GM19238 (cell line): ENCODE data around the gene GALNT13.

Experiments
- DNase-seq: peaks from one replicate; pipeline ENCODE4 v3.0.0; 2011; ENCODE audit warnings: low spot score; ENCODE audit not compliant: insufficient read length

Gene GALNT13

GRCh38 chr2:154125891-154126290 is 254.2 kb downstream of the GALNT13 start:
- DNase-seq, result no peak

DNA sequence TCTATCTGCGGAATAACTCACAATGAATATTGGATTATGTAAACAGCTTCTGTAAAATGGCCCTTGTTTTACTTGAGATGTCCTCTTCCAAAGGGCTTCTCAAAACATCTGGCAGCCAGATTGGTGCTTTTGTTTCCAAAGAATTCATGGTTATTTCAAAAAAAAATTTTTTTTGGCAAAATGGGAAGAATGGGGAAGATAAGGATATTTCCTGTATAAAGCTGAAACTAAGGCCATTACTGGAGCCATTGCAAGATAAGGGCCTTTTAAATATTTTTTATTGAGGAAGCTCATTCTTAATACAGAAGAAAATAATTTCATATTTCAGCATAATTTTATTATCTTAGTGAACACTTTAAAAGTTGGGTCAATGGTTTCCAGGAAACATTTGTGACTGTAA is 259.1 kb downstream of the GALNT13 start:
- DNase-seq, result no peak

- DNase-seq, result no peak
These were observed 261.1 kb downstream of the GALNT13 start for GRCh38 chr2:154132827-154133226.

GRCh38 chr2:154133823-154134222 is 262.1 kb downstream of the GALNT13 start:
- no peak for DNase-seq

DNA sequence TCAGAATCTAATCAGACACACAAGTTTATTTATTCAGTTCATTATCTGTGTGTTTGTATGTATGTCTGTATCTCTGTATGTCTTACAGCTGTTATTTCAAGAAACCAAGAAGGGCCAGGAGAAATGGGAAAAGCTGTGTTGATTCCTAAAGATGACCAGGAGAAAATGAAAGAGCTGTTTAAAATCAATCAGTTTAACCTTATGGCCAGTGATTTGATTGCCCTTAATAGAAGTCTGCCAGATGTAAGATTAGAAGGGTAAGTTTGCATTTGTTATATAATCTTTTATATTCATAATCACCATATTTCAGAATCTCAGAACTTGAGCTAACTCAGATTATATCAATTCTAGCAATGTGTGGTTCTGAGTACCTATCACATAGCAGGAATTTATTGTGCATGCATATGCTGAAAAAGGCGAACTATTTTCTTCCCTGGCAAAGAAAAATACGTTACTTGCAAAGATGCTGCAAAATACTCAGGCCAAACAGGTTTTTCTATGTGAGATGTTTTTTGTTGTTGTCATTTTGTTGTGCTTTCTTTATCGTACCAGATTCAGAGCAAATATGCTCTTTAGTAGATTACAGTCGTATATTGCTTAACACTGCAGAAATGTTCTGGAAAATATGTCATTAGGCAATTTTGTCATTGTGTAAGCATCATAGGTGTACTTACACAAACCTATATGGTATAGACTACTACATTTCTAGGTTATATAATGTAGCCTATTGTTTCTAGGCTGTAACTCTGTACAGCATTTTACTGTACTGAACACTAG is 268.7 kb downstream of the GALNT13 start:
- DNase-seq, result no peak

GRCh38 chr2:154142480-154142879 is 270.8 kb downstream of the GALNT13 start:
- no peak for DNase-seq

DNA sequence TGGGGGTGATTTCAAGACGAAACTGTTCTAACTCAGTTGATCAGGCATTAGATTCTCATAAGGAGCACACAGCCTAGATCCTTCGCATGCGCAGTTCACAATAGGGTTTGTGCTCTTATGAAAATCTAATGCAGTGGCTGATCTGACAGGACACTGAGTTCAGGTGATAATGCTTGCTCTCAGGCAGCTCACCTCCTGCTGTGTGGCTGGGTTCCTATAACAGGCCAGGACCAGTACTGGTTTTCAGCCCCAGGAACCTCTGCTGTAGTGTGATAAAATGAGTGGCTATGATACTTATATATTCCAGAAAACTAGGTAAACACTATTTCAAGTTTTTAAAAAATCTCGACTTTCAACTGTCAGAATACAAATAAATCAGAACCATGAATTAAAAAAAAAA is 271.4 kb downstream of the GALNT13 start:
- DNase-seq, result no peak

DNA sequence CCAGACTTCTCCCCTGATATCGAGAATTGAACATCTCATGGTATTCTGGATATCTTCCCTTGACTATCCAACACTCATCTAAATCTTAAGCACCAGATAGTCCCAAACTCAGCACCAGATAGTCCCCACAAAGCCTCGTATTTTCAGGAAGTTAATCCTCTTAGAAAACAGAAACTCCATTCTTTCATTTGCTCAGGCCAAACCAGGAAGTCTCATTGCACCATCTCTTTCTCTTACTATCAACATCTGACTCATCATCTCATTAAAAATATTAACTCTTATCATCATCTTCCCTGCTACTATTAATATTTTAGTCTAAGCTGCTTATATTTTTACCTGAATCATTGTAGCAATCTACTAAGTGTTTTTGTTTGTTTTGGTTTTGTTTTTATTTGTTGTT is 286.4 kb downstream of the GALNT13 start:
- DNase-seq, result no peak

GRCh38 chr2:154161286-154161685 is 289.6 kb downstream of the GALNT13 start:
- DNase-seq, result no peak

DNA sequence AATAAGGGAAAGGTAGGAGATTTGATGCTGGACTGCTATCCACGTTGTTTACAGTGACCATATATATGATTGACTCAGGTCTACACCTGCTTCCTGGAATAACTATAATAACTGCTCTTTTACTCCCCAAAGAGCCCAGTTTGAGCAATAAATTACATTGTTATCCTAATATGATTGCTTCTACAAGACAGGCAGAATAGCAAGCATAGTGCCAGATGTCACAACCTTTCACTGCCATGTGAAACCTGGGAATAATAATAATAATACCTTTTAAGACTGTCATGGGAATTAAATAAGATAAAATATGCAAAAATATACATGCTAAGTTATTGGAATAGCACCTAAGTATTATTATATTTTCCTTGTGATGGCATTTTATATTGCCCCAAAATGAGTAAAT is 298.7 kb downstream of the GALNT13 start:
- DNase-seq, result no peak

- DNase-seq, result no peak
These were observed 301.4 kb downstream of the GALNT13 start for GRCh38 chr2:154173164-154173563.

- DNase-seq, result no peak
These were observed 302.2 kb downstream of the GALNT13 start for GRCh38 chr2:154173919-154174318.

DNA sequence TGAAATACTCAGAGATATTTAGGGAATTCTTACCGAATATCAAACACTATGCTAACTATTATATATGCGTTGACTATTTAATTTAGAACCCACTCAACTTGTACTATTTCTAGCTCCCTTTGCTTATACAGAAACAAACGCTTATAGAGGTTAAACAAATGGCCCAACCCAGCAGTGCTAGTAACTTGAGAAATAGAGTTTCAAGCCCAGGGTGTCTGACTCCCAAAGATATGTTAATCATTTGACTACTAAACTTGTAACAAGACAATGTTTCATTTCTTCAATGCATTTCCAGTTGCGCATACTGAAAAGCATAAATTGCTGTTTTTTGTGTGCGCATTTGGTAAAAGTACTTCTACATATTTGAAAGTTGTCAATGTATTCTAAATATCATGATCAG is 310.3 kb downstream of the GALNT13 start:
- DNase-seq, result no peak

DNA sequence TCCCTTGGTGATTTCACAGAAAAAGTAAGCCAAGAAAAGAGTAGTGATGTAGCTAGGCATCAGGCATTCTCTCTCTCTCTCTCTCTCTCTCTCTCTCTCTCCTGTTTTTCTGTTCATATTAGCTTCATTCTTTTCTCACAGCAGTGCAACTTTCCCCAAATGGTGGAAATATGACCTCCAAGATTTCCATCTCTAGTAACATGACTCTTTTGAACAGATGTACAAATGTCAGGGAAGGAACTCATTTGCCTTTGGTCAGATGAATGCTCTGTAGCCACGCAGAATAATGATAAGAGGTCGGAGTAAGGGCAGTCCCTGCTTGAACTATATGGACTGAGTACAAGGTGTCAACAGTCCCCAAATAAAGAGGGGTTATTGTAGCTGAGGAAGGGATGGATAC is 316.2 kb downstream of the GALNT13 start:
- DNase-seq, result no peak

- DNase-seq, result no peak
These were observed 318.2 kb downstream of the GALNT13 start for GRCh38 chr2:154189953-154190352.

GRCh38 chr2:154193246-154193645 is 321.5 kb downstream of the GALNT13 start:
- no peak for DNase-seq

GRCh38 chr2:154194909-154195643 is 323.4 kb downstream of the GALNT13 start:
- DNase-seq, result no peak

- no peak for DNase-seq
These were observed 324.0 kb downstream of the GALNT13 start for GRCh38 chr2:154195644-154196195.

DNA sequence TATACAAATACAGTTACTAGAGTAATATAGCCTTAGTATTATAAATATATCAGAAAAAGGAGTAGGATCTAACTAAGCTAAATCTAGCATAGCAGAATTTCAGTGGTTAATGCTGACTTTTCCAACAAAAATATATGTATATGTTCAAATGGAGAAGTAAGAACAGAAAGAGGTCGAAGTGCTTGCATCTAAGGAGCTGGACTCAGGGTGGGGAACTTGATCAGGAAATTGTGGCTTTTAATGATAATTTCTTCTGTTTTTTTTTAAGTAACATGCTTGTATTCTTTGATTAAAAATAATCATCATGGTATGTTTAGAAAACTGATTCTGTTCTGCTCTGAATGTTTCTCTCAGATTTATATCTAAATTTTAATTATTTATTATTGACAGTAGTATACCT is 327.1 kb downstream of the GALNT13 start:
- no peak for DNase-seq

- no peak for DNase-seq
These were observed 331.5 kb downstream of the GALNT13 start for GRCh38 chr2:154203206-154203605.

DNA sequence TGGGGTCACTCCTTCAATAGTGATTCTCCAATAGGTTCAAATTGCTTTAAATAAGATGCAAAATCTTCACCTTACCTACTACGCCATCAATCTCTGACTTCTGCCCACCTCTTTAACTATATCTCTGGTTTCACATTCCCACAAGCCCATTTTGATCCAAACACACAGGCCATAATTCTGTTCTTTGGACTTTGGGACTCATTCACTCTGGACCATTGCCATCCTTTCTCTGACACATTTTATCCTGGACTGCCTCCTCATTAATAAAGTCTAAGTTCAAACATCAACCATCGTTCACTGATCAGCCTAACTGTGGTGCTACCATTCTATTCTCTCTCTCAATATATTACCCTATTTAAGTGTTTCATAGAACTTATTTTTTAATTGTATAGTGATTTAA is 332.2 kb downstream of the GALNT13 start:
- no peak for DNase-seq

- DNase-seq, result no peak
These were observed 335.7 kb downstream of the GALNT13 start for GRCh38 chr2:154207288-154208047.
